ENCODE data around the gene EML5. TPM values are rescaled to one million over a fixed set of nuclear protein-coding genes. Genes with fewer than 3 reads are reported as not detected.
A peak's percentile ranks its signal among the peaks of the same experiment; 100 is the strongest.

Gene EML5
- total and polyA plus RNA-seq, 2 experiments from 2014 or later, result 0.18 to 1.6 TPM

DNA sequence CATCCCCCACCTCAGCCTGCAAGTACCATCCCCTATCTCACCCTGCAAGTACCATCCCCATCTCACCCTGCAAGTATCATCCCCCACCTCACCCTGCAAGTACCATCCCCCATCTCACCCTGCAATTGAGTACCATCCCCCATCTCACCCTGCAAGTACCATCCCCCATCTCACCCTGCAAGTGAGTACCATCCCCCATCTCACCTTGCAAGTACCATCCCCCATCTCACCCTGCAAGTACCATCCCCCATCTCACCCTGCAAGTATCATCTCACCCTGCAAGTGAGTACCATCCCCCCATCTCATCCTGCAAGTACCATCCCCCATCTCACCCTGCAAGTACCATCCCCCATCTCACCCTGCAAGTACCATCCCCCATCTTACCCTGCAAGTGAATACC, 184.9 kb downstream of the EML5 start (continued):
- TF ChIP-seq, protein P1, sequence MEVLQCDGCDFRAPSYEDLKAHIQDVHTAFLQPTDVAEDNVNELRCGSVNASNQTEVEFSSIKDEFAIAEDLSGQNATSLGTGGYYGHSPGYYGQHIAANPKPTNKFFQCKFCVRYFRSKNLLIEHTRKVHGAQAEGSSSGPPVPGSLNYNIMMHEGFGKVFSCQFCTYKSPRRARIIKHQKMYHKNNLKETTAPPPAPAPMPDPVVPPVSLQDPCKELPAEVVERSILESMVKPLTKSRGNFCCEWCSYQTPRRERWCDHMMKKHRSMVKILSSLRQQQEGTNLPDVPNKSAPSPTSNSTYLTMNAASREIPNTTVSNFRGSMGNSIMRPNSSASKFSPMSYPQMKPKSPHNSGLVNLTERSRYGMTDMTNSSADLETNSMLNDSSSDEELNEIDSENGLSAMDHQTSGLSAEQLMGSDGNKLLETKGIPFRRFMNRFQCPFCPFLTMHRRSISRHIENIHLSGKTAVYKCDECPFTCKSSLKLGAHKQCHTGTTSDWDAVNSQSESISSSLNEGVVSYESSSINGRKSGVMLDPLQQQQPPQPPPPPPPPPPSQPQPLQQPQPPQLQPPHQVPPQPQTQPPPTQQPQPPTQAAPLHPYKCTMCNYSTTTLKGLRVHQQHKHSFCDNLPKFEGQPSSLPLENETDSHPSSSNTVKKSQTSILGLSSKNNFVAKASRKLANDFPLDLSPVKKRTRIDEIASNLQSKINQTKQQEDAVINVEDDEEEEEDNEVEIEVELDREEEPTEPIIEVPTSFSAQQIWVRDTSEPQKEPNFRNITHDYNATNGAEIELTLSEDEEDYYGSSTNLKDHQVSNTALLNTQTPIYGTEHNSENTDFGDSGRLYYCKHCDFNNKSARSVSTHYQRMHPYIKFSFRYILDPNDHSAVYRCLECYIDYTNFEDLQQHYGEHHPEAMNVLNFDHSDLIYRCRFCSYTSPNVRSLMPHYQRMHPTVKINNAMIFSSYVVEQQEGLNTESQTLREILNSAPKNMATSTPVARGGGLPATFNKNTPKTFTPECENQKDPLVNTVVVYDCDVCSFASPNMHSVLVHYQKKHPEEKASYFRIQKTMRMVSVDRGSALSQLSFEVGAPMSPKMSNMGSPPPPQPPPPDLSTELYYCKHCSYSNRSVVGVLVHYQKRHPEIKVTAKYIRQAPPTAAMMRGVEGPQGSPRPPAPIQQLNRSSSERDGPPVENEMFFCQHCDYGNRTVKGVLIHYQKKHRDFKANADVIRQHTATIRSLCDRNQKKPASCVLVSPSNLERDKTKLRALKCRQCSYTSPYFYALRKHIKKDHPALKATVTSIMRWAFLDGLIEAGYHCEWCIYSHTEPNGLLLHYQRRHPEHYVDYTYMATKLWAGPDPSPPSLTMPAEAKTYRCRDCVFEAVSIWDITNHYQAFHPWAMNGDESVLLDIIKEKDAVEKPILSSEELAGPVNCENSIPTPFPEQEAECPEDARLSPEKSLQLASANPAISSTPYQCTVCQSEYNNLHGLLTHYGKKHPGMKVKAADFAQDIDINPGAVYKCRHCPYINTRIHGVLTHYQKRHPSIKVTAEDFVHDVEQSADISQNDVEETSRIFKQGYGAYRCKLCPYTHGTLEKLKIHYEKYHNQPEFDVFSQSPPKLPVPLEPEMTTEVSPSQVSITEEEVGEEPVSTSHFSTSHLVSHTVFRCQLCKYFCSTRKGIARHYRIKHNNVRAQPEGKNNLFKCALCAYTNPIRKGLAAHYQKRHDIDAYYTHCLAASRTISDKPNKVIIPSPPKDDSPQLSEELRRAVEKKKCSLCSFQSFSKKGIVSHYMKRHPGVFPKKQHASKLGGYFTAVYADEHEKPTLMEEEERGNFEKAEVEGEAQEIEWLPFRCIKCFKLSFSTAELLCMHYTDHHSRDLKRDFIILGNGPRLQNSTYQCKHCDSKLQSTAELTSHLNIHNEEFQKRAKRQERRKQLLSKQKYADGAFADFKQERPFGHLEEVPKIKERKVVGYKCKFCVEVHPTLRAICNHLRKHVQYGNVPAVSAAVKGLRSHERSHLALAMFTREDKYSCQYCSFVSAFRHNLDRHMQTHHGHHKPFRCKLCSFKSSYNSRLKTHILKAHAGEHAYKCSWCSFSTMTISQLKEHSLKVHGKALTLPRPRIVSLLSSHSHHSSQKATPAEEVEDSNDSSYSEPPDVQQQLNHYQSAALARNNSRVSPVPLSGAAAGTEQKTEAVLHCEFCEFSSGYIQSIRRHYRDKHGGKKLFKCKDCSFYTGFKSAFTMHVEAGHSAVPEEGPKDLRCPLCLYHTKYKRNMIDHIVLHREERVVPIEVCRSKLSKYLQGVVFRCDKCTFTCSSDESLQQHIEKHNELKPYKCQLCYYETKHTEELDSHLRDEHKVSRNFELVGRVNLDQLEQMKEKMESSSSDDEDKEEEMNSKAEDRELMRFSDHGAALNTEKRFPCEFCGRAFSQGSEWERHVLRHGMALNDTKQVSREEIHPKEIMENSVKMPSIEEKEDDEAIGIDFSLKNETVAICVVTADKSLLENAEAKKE (CRISPR knock-in tag; IDR thresholded peaks at IDR 0.05), result no peak
- TF ChIP-seq POLR2AphosphoS5 (IDR thresholded peaks at IDR 0.05; ENCODE audit: low read depth) (no peak), JUNB (IDR thresholded peaks at IDR 0.05; ENCODE audit: unreplicated experiment) (no peak), STAT1 (IDR thresholded peaks at IDR 0.05; ENCODE audit: unreplicated experiment) (no peak)

- Mint-ChIP-seq H3K4me3 (no peak overlapping the region), H3K27ac (no peak overlapping the region), H3K9me3 (peaks cover 10% of the 10 kb centered on the region; the same call in 2 of the 3 replicates), H3K36me3 (ENCODE audit: low read depth) (peaks cover 89% of the 10 kb centered on the region), H3K4me1 (peaks cover 16% of the 10 kb centered on the region), H3K27me3 (ENCODE audit: insufficient read depth, low read depth, poor library complexity) (peaks cover 3% of the 10 kb centered on the region)
- Histone ChIP-seq H3K9me2 (ENCODE audit: insufficient read depth) (no peaks in the 10 kb centered on the region), H3K4me1 (ENCODE audit: insufficient read depth) (no peaks in the 10 kb centered on the region), H3K27ac (ENCODE audit: low read depth) (0 out of 2 replicates have a peak overlapping the region, but pooled peaks have one; percentile 32), H3K79me2 (replicated peaks; ENCODE audit: insufficient read depth) (peaks cover 8% of the 10 kb centered on the region; the same call in 1 of the 2 replicates), H3K36me3 (ENCODE audit: insufficient read depth) (peaks cover 53% of the 10 kb centered on the region), H3F3A (replicated peaks; ENCODE audit: low read depth) (no peaks in the 10 kb centered on the region), H3K4me2 (no peak overlapping the region), H4K20me1 (replicated peaks; ENCODE audit: insufficient read depth) (peaks cover 10% of the 10 kb centered on the region), H3K27me3 (ENCODE audit: insufficient read depth) (no peaks in the 10 kb centered on the region), H3K4me3 (no peak overlapping the region), H2AFZ (no peak overlapping the region)
- no peak for ATAC-seq
- DNase-seq (ENCODE audit: low spot score), result no peak
- TF ChIP-seq JUNB (IDR thresholded peaks at IDR 0.05; ENCODE audit: unreplicated experiment), result no peak
- TF ChIP-seq EZH2 (IDR thresholded peaks at IDR 0.05; ENCODE audit: low read depth, unreplicated experiment), result no peak
- TF ChIP-seq EZH2phosphoT487 (IDR thresholded peaks at IDR 0.05; ENCODE audit: unreplicated experiment), result no peak
- no peak for TF ChIP-seq CREB1 (CRISPR knock-in tag; IDR thresholded peaks at IDR 0.05; ENCODE audit: low read depth)
- TF ChIP-seq POLR2AphosphoS5 (IDR thresholded peaks at IDR 0.05; ENCODE audit: low read depth), result no peak
- no peak for TF ChIP-seq STAT1 (IDR thresholded peaks at IDR 0.05; ENCODE audit: unreplicated experiment)
- TF ChIP-seq ZNF331 (CRISPR knock-in tag; IDR thresholded peaks at IDR 0.05; ENCODE audit: low read depth), result no peak
- no peak for TF ChIP-seq NANOG (IDR thresholded peaks at IDR 0.05; ENCODE audit: borderline replicate concordance)
- TF ChIP-seq, protein P1 (CRISPR knock-in tag; IDR thresholded peaks at IDR 0.05), result no peak
Measured at GRCh38 chr14:88605594-88605993, 187.2 kb downstream of the EML5 start.

All from GM23338 (cell line).